Panc1 (cell line): ENCODE results near the gene TFB2M.

Experiments used
- CTCF ChIP-seq: fragments of 450-650 bp; IDR thresholded peaks from 2 replicates; pipeline ENCODE4 v1.5.1; 2017; ENCODE audit warnings: mild to moderate bottlenecking
- POLR2AphosphoS5 ChIP-seq: IDR thresholded peaks from 2 replicates; pipeline ENCODE4 v1.6.1; 2012; ENCODE audit warnings: mild to moderate bottlenecking, low read depth, low read length, moderate library complexity
- REST ChIP-seq, 2 experiments: IDR thresholded peaks; 2 replicates each; pipeline ENCODE4 v1.6.1; 2011 to 2012; ENCODE audit warnings: low read depth in 2 of 2, control low read depth in 1 of 2, low read length in 1 of 2, mild to moderate bottlenecking in 1 of 2, moderate library complexity in 1 of 2; ENCODE audit not compliant: insufficient read depth in 1 of 2

- TF ChIP-seq POLR2AphosphoS5 = no peak
- no peak for TF ChIP-seq CTCF
- TF ChIP-seq REST (IDR thresholded peaks at IDR 0.05; ENCODE audit: insufficient read depth in 1 of 2, low read depth in 2 of 2, low read length in 1 of 2) = no peak
These were observed 6.7 kb upstream of the TFB2M start for GRCh38 chr1:246572785-246573184.
